Stimulated activated naive CD8-positive, alpha-beta T cell treated with anti-CD3 and anti-CD28 coated beads, Interleukin-15, amount 100 ng/mL, for 72 hours (primary cell): Measurements from ENCODE around the gene SARNP.
"Not testable (repeated sequence)": the region's sequence is repeated elsewhere in the genome, so short reads cannot be mapped to it uniquely, and the experiment has no call there.

Experiments used
- ATAC-seq: fragments of 150-1000 bp; cut with Tn5 transposase; 2 replicates; pipeline ENCODE4 v1.10.0; 2021; ENCODE audit warnings: mild to moderate bottlenecking, moderate library complexity
- DNase-seq, 2 donors: peaks; one replicate each; pipeline ENCODE4 v3.0.0; 2021 to 2022
- H3K27ac Mint-ChIP-seq, 2 donors: one replicate each; pipeline ENCODE4 v1.8.0; 2022; ENCODE audit warnings: mild to moderate bottlenecking in 2 of 2, mixed read lengths in 2 of 2, moderate library complexity in 2 of 2
- H3K27me3 Mint-ChIP-seq: one replicate; pipeline ENCODE4 v1.8.0; 2022; ENCODE audit warnings: mixed read lengths
- H3K4me1 Mint-ChIP-seq: one replicate; pipeline ENCODE4 v1.8.0; 2022; ENCODE audit warnings: mild to moderate bottlenecking, mixed read lengths
- H3K4me3 Mint-ChIP-seq, 2 donors: one replicate each; pipeline ENCODE4 v1.8.0; 2022; ENCODE audit warnings: mild to moderate bottlenecking in 2 of 2, mixed read lengths in 2 of 2, moderate library complexity in 1 of 2
- H3K9me3 Mint-ChIP-seq, 2 donors: one replicate each; pipeline ENCODE4 v1.8.0; 2022; ENCODE audit warnings: mixed read lengths in 2 of 2

SARNP gene

GRCh38 chr12:55817345-55818139 lies at the start of gene SARNP, which contains the start of gene ORMDL2:
Gene SARNP (minus strand): TSS chr12:55817724. CDS start chr12:55817701, 23 bp downstream.
Gene ORMDL2 (plus strand): TSS chr12:55818041. CDS start chr12:55819000, 959 bp downstream.
- DNase-seq (peak; percentile 95 to 99), ATAC-seq (peak; percentile 97)
- Mint-ChIP-seq H3K9me3 (no peaks in the 10 kb centered on the region), H3K4me3 (no peak within 1 kb of the TSS), H3K27ac (peak within 1 kb of the TSS in 1 of 2 donors; percentile 35), H3K4me1 (peaks cover 56% of the 10 kb centered on the region), H3K27me3 (no peaks in the 10 kb centered on the region)

- H3K27me3 Mint-ChIP-seq, H3K4me3 Mint-ChIP-seq, H3K27ac Mint-ChIP-seq, H3K4me1 Mint-ChIP-seq, DNase-seq, ATAC-seq, H3K9me3 Mint-ChIP-seq: not testable (repeated sequence)
Observed at GRCh38 chr12:55866454-55867004, 49.0 kb upstream of the SARNP start.

- ATAC-seq (no peak), DNase-seq (no peak)
- Mint-ChIP-seq H3K27me3 (no peaks in the 10 kb centered on the region), H3K9me3 (peaks cover 0 to 5% of the 10 kb centered on the region in 2 donors), H3K27ac (no peak overlapping the region), H3K4me3 (no peak overlapping the region), H3K4me1 (no peaks in the 10 kb centered on the region)
Observed at GRCh38 chr12:55865327-55865726, 47.8 kb upstream of the SARNP start.

GRCh38 chr12:55862931-55863330 lies 45.4 kb upstream of the SARNP start:
- not testable (repeated sequence) for H3K9me3 Mint-ChIP-seq, H3K27ac Mint-ChIP-seq, H3K27me3 Mint-ChIP-seq, H3K4me3 Mint-ChIP-seq, ATAC-seq, DNase-seq, H3K4me1 Mint-ChIP-seq

GRCh38 chr12:55862286-55862685 lies 44.8 kb upstream of the SARNP start:
- H3K27me3 Mint-ChIP-seq: no peaks in the 10 kb centered on the region
- no peak for DNase-seq
- H3K9me3 Mint-ChIP-seq: peaks cover 0 to 5% of the 10 kb centered on the region in 2 donors
- H3K4me1 Mint-ChIP-seq: no peaks in the 10 kb centered on the region
- ATAC-seq: no peak
- H3K4me3 Mint-ChIP-seq: no peak overlapping the region
- H3K27ac Mint-ChIP-seq: no peak overlapping the region

GRCh38 chr12:55861871-55862270 lies 44.3 kb upstream of the SARNP start:
- H3K27me3 Mint-ChIP-seq: no peaks in the 10 kb centered on the region
- no peak for DNase-seq
- no peak overlapping the region for H3K4me3 Mint-ChIP-seq
- peaks cover 0 to 5% of the 10 kb centered on the region in 2 donors for H3K9me3 Mint-ChIP-seq
- ATAC-seq: no peak
- H3K27ac Mint-ChIP-seq: no peak overlapping the region
- no peaks in the 10 kb centered on the region for H3K4me1 Mint-ChIP-seq

- H3K27me3 Mint-ChIP-seq: no peaks in the 10 kb centered on the region
- H3K9me3 Mint-ChIP-seq: peaks cover 0 to 5% of the 10 kb centered on the region in 2 donors
- ATAC-seq: no peak
- H3K4me3 Mint-ChIP-seq: no peak overlapping the region
- no peak for DNase-seq
- no peak overlapping the region for H3K27ac Mint-ChIP-seq
- H3K4me1 Mint-ChIP-seq: no peaks in the 10 kb centered on the region
Observed at GRCh38 chr12:55861396-55861795, 43.9 kb upstream of the SARNP start.

- Mint-ChIP-seq H3K4me3 (no peak overlapping the region), H3K4me1 (peaks cover 7% of the 10 kb centered on the region), H3K27ac (no peak overlapping the region), H3K27me3 (peaks cover 12% of the 10 kb centered on the region), H3K9me3 (no peaks in the 10 kb centered on the region)
- DNase-seq: no peak
- no peak for ATAC-seq
Observed at GRCh38 chr12:55852740-55853139, 35.2 kb upstream of the SARNP start.

GRCh38 chr12:55850893-55851292 lies 33.4 kb upstream of the SARNP start:
- Mint-ChIP-seq H3K4me1 (peaks cover 17% of the 10 kb centered on the region), H3K4me3 (no peak overlapping the region), H3K27me3 (peaks cover 12% of the 10 kb centered on the region), H3K9me3 (no peaks in the 10 kb centered on the region), H3K27ac (no peak overlapping the region)
- ATAC-seq: no peak
- DNase-seq: no peak

- no peak overlapping the region for H3K4me3 Mint-ChIP-seq
- H3K27me3 Mint-ChIP-seq: peaks cover 12% of the 10 kb centered on the region
- ATAC-seq (no peak), DNase-seq (no peak)
- no peak overlapping the region for H3K27ac Mint-ChIP-seq
- H3K4me1 Mint-ChIP-seq: peaks cover 17% of the 10 kb centered on the region
- no peaks in the 10 kb centered on the region for H3K9me3 Mint-ChIP-seq
Observed at GRCh38 chr12:55850401-55850800, 32.9 kb upstream of the SARNP start.

GRCh38 chr12:55849616-55850343 lies 32.3 kb upstream of the SARNP start:
- DNase-seq (no peak), ATAC-seq (no peak)
- H3K9me3 Mint-ChIP-seq: no peaks in the 10 kb centered on the region
- H3K4me1 Mint-ChIP-seq: peaks cover 17% of the 10 kb centered on the region
- H3K4me3 Mint-ChIP-seq: no peak overlapping the region
- H3K27ac Mint-ChIP-seq: no peak overlapping the region
- H3K27me3 Mint-ChIP-seq: peaks cover 12% of the 10 kb centered on the region

GRCh38 chr12:55847603-55848291 lies 30.2 kb upstream of the SARNP start:
- peaks cover 12% of the 10 kb centered on the region for H3K27me3 Mint-ChIP-seq
- peak overlapping the region; percentile 12 to 60 for H3K4me3 Mint-ChIP-seq
- peak overlapping the region; percentile 73 to 83 for H3K27ac Mint-ChIP-seq
- peak; percentile 74 for ATAC-seq
- no peaks in the 10 kb centered on the region for H3K9me3 Mint-ChIP-seq
- H3K4me1 Mint-ChIP-seq: peaks cover 17% of the 10 kb centered on the region
- DNase-seq: no peak

- H3K9me3 Mint-ChIP-seq: no peaks in the 10 kb centered on the region
- H3K4me1 Mint-ChIP-seq: peaks cover 17% of the 10 kb centered on the region
- no peak overlapping the region for H3K4me3 Mint-ChIP-seq
- ATAC-seq: peak; percentile 70
- H3K27ac Mint-ChIP-seq: peak overlapping the region; percentile 73 to 83
- peaks cover 12% of the 10 kb centered on the region for H3K27me3 Mint-ChIP-seq
- no peak for DNase-seq
Observed at GRCh38 chr12:55847033-55847432, 29.5 kb upstream of the SARNP start.

GRCh38 chr12:55845785-55846496 lies 28.4 kb upstream of the SARNP start:
- DNase-seq: no peak
- peaks cover 17% of the 10 kb centered on the region for H3K4me1 Mint-ChIP-seq
- H3K27me3 Mint-ChIP-seq: peaks cover 12% of the 10 kb centered on the region
- no peaks in the 10 kb centered on the region for H3K9me3 Mint-ChIP-seq
- no peak for ATAC-seq
- no peak overlapping the region for H3K4me3 Mint-ChIP-seq
- peak overlapping the region in 1 of 2 donors; percentile 57 for H3K27ac Mint-ChIP-seq

GRCh38 chr12:55845361-55845760 lies 27.8 kb upstream of the SARNP start:
- H3K9me3 Mint-ChIP-seq: no peaks in the 10 kb centered on the region
- peaks cover 17% of the 10 kb centered on the region for H3K4me1 Mint-ChIP-seq

More at GRCh38 chr12:55845361-55845760, 27.8 kb upstream of the SARNP start:
- DNase-seq (no peak), ATAC-seq (no peak)
- no peak overlapping the region for H3K27ac Mint-ChIP-seq
- H3K4me3 Mint-ChIP-seq: no peak overlapping the region
- peaks cover 12% of the 10 kb centered on the region for H3K27me3 Mint-ChIP-seq
